PC-9 (cell line): ENCODE data around the gene KDM3B. TPM values are rescaled to one million over a fixed set of nuclear protein-coding genes. Genes with fewer than 3 reads are reported as not detected.
A peak's percentile ranks its signal among the peaks of the same experiment; 100 is the strongest.

Source experiments
- BruUV-seq: library from RNA; stranded (reverse); fragments of 400-500 nt; replicated peaks from 2 replicates; lab custom pipeline; 2021; lab: Mats Ljungman, UMichigan
- CTCF ChIA-PET: fragments of 300-600 bp; sonication (Branson Sonifier 250); formaldehyde crosslinking; loops from one replicate; lab custom pipeline; 2022; ENCODE audit warnings: antibody characterized with exemption; lab: Charles Lee
- POLR2A ChIA-PET: fragments of 300-600 bp; sonication (Branson Sonifier 250); formaldehyde crosslinking; loops from one replicate; lab custom pipeline; 2022; ENCODE audit warnings: antibody characterized with exemption; ENCODE audit not compliant: unreplicated experiment; lab: Charles Lee
- DNase-seq, 2 experiments: peaks; one replicate each; pipeline versions ENCODE4 v3.0.0 to v3.0.0-alpha.2; 2015 to 2022; ENCODE audit warnings: mixed read lengths in 1 of 2
- H2AFZ ChIP-seq: fragments of 200-600 bp; sonication (generic); 2 replicates; pipeline ENCODE4 v1.8.1; 2017; ENCODE audit warnings: antibody characterized with exemption
- H3F3A ChIP-seq: fragments of 200-600 bp; sonication (generic); 2 replicates; pipeline ENCODE4 v1.8.1; 2017; ENCODE audit warnings: antibody characterized with exemption, mild to moderate bottlenecking, low read depth; ENCODE audit not compliant: insufficient read depth
- H3K27ac ChIP-seq: fragments of 200-600 bp; sonication (generic); 2 replicates; pipeline ENCODE4 v1.6.1; 2016; ENCODE audit warnings: mixed run types
- H3K27me3 ChIP-seq: fragments of 200-600 bp; sonication (generic); 2 replicates; pipeline ENCODE4 v1.6.1; 2016; ENCODE audit warnings: low read depth, mixed run types; ENCODE audit not compliant: insufficient read depth
- H3K36me3 ChIP-seq: fragments of 200-600 bp; sonication (generic); 2 replicates; pipeline ENCODE4 v1.6.1; 2016; ENCODE audit warnings: low read depth, mixed run types
- H3K4me1 ChIP-seq: fragments of 200-600 bp; sonication (generic); replicated peaks from 2 replicates; pipeline ENCODE4 v1.6.1; 2016; ENCODE audit warnings: mixed run types; ENCODE audit not compliant: insufficient read depth
- H3K4me2 ChIP-seq: fragments of 200-600 bp; sonication (generic); 2 replicates; pipeline ENCODE4 v1.6.1; 2017; ENCODE audit warnings: mixed run types
- H3K4me3 ChIP-seq: fragments of 200-600 bp; sonication (generic); 2 replicates; pipeline ENCODE4 v1.6.1; 2016; ENCODE audit warnings: mixed run types
- H3K79me2 ChIP-seq: fragments of 200-600 bp; sonication (generic); 2 replicates; pipeline ENCODE4 v1.6.1; 2017; ENCODE audit warnings: low read depth, mixed run types
- H3K9me2 ChIP-seq: fragments of 200-600 bp; sonication (generic); 2 replicates; pipeline ENCODE4 v1.8.1; 2017; ENCODE audit warnings: mild to moderate bottlenecking; ENCODE audit not compliant: insufficient read depth
- H3K9me3 ChIP-seq: fragments of 200-600 bp; sonication (generic); 2 replicates; pipeline ENCODE4 v1.8.1; 2016; ENCODE audit warnings: low read depth; ENCODE audit not compliant: insufficient read depth
- H4K20me1 ChIP-seq: fragments of 200-600 bp; sonication (generic); 2 replicates; pipeline ENCODE4 v1.8.1; 2017; ENCODE audit not compliant: insufficient read depth
- EZH2 ChIP-seq: fragments of 200-600 bp; sonication (generic); IDR thresholded peaks from 2 replicates; pipeline ENCODE4 v1.8.0; 2017; ENCODE audit warnings: antibody characterized with exemption, low read depth
- intact Hi-C: fragments of 100-400 bp; cut with micrococcal nuclease; formaldehyde crosslinking; loops from one replicate; pipeline ENCODE4 v1.10.0; 2022; ENCODE audit not compliant: unreplicated experiment
- total RNA-seq: library from RNA; stranded (reverse); gene quantifications from 2 replicates; pipeline ENCODE4 v1.2.3, GENCODE V29; 2021
- TF ChIP-seq, protein P1 (sequence below): fragments of 200-600 bp; sonication (generic); conservative IDR thresholded peaks from 2 replicates; pipeline ENCODE4 v1.6.1; 2017; ENCODE audit warnings: mixed run types, antibody characterized with exemption, mild to moderate bottlenecking, moderate library complexity

Gene KDM3B
- total RNA-seq, 1 experiment from 2014 or later = 76.7 TPM

DNA sequence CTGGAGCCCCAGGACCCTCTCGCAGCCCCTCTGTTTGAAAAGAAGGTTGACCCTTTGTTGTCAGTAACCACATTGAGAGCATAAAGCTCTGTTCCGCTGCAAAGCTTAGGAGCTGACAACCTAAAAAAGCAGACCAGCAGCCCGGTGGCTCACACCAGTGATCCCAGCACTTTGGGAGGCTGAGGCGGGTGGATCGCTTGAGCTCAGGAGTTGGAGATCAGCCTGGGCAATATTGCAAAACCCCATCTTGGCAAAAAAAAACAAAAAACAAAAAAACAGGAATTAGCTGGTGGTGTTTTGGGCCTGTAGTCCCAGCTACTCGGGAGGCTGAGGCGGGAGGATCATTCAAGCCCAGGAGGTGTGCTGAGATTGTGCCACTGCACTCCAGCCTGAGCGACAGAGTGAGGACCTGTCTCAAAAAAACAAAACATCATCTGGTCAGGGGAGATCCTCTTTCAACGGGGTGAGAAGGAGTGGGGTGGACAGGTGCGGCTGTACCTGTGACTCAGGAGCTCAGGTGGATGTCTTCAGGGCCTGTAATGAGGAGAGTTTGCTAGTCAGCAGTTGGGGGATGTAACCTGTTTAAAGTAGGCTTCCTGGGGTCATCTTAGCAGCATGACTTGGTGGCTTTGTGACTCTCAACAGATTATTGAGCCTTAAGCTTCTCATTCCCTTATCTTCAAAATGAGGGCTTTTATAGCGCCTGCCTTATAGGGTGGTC is 85.7 kb downstream of the KDM3B start:
- H2AFZ ChIP-seq = no peak overlapping the region
- peaks cover 15% of the 10 kb centered on the region; the same call in 1 of the 2 replicates for H3F3A ChIP-seq
- 0 out of 2 replicates have a peak, but pooled peaks cover 4% of the 10 kb centered on the region for H3K4me1 ChIP-seq
- H3K4me3 ChIP-seq = peak overlapping the region; percentile 52; the same call in 1 of the 2 replicates
- H3K4me2 ChIP-seq = peak overlapping the region; percentile 74
- H3K9me2 ChIP-seq = no peaks in the 10 kb centered on the region
- ChIA-PET CTCF (interaction anchor here (0.6 kb wide), 2 partner anchors 67 to 958 kb away, joined by 3 to 4 read pairs; no protein-coding TSS in a partner anchor), POLR2A (interaction anchor here (0.7 kb wide), 1 partner anchor 137 kb away, joined by 5 read pairs; the partner anchor contains the start of gene HSPA9)
- no peak overlapping the region for H3K27ac ChIP-seq
- peaks cover 10% of the 10 kb centered on the region for H3K27me3 ChIP-seq
- TF ChIP-seq, protein P1, sequence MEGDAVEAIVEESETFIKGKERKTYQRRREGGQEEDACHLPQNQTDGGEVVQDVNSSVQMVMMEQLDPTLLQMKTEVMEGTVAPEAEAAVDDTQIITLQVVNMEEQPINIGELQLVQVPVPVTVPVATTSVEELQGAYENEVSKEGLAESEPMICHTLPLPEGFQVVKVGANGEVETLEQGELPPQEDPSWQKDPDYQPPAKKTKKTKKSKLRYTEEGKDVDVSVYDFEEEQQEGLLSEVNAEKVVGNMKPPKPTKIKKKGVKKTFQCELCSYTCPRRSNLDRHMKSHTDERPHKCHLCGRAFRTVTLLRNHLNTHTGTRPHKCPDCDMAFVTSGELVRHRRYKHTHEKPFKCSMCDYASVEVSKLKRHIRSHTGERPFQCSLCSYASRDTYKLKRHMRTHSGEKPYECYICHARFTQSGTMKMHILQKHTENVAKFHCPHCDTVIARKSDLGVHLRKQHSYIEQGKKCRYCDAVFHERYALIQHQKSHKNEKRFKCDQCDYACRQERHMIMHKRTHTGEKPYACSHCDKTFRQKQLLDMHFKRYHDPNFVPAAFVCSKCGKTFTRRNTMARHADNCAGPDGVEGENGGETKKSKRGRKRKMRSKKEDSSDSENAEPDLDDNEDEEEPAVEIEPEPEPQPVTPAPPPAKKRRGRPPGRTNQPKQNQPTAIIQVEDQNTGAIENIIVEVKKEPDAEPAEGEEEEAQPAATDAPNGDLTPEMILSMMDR = no peak
- no peak for TF ChIP-seq EZH2
- BruUV-seq = no TSS peak
- H4K20me1 ChIP-seq = 0 out of 2 replicates have a peak, but pooled peaks cover 3% of the 10 kb centered on the region
- no peak for DNase-seq
- H3K9me3 ChIP-seq = no peaks in the 10 kb centered on the region
- H3K79me2 ChIP-seq = no peaks in the 10 kb centered on the region
- intact Hi-C loops = no loop called here
- H3K36me3 ChIP-seq = 0 out of 2 replicates have a peak, but pooled peaks cover 9% of the 10 kb centered on the region

- Histone ChIP-seq H3K4me3 (peak within 1 kb of the TSS; percentile 52; the same call in 1 of the 2 replicates), H3K4me1 (0 out of 2 replicates have a peak, but pooled peaks cover 4% of the 10 kb centered on the region), H3K36me3 (0 out of 2 replicates have a peak, but pooled peaks cover 9% of the 10 kb centered on the region), H2AFZ (no peak within 1 kb of the TSS), H4K20me1 (0 out of 2 replicates have a peak, but pooled peaks cover 3% of the 10 kb centered on the region), H3K27ac (no peak within 1 kb of the TSS), H3K9me2 (no peaks in the 10 kb centered on the region), H3K79me2 (no peaks in the 10 kb centered on the region), H3F3A (peaks cover 15% of the 10 kb centered on the region; the same call in 1 of the 2 replicates), H3K27me3 (peaks cover 10% of the 10 kb centered on the region), H3K4me2 (peak within 1 kb of the TSS; percentile 74), H3K9me3 (no peaks in the 10 kb centered on the region)
- ChIA-PET POLR2A (interaction anchor here (0.7 kb wide), 1 partner anchor 136 kb away, joined by 5 read pairs; the partner anchor contains the start of gene HSPA9), CTCF (interaction anchor here (0.6 kb wide), 2 partner anchors 68 to 957 kb away, joined by 3 to 4 read pairs; no protein-coding TSS in a partner anchor)
- no TSS peak for BruUV-seq
- TF ChIP-seq, protein P1 = no peak
- no peak for TF ChIP-seq EZH2
- DNase-seq = peak in 1 of 2 experiments; percentile 36
- intact Hi-C loops = no loop called here
These were observed 86.4 kb downstream of the KDM3B start, which contains the start of gene REEP2 for GRCh38 chr5:138438724-138439476. Gene REEP2, plus strand, starts transcription at chr5:138439057. Its CDS starts 152 bp downstream, at chr5:138439209.
